Endothelial cell of umbilical vein (primary cell): ENCODE data around the gene DHTKD1. TPM values are rescaled to one million over a fixed set of nuclear protein-coding genes. Genes with fewer than 3 reads are reported as not detected.

Experiments
- BruUV-seq: library from RNA; stranded (reverse); fragments of 400-500 nt; replicated peaks from 2 replicates; lab custom pipeline; 2021; lab: Mats Ljungman, UMichigan
- CTCF ChIA-PET: fragments of 300-600, 350-600 bp; sonication (Branson Sonifier 250); formaldehyde crosslinking; loops from one replicate; lab custom pipeline; 2021; ENCODE audit warnings: antibody characterized with exemption, inconsistent platforms; lab: Charles Lee
- POLR2A ChIA-PET: fragments of 300-600, 350-600 bp; sonication (Branson Sonifier 250); formaldehyde crosslinking; loops from one replicate; lab custom pipeline; 2021; ENCODE audit warnings: antibody characterized with exemption, inconsistent platforms; lab: Charles Lee
- DNase-seq: peaks from one replicate; pipeline ENCODE4 v3.0.0-alpha.2; 2011; ENCODE audit warnings: low read depth, low spot score
- FAIRE-seq: peaks from 2 replicates; lab custom pipeline; 2011; peaks lifted over from hg19 to GRCh38; lab: Jason Lieb, UNC
- H2AFZ ChIP-seq: 2 replicates; pipeline ENCODE4 v1.6.0; 2012; ENCODE audit warnings: low read depth, low read length, control low read depth, inconsistent platforms
- H3K27ac ChIP-seq: 2 replicates; pipeline ENCODE4 v1.5.1; 2011; ENCODE audit warnings: low read depth, mild to moderate bottlenecking, control low read depth, low read length, moderate library complexity; ENCODE audit not compliant: insufficient read depth
- H3K27me3 ChIP-seq, 2 experiments: 2 replicates each; pipeline versions ENCODE4 v1.6.0 to v1.6.1; 2011; ENCODE audit warnings: low read length in 2 of 2, mixed read lengths in 1 of 2; ENCODE audit not compliant: control insufficient read depth in 2 of 2, insufficient read depth in 2 of 2
- H3K36me3 ChIP-seq, 2 experiments: 2 replicates in 1 of 2; 3 replicates in 1 of 2; pipeline ENCODE4 v1.5.1; 2011; ENCODE audit warnings: low read length in 2 of 2, mild to moderate bottlenecking in 1 of 2, moderate library complexity in 1 of 2; ENCODE audit not compliant: control insufficient read depth in 2 of 2, insufficient read depth in 2 of 2; ENCODE audit errors: extremely low read depth in 1 of 2
- H3K4me1 ChIP-seq: 3 replicates; pipeline ENCODE4 v1.5.1; 2011; ENCODE audit warnings: mild to moderate bottlenecking, low read length; ENCODE audit not compliant: control insufficient read depth, insufficient read depth; ENCODE audit errors: extremely low read depth
- H3K4me2 ChIP-seq: 2 replicates; pipeline ENCODE4 v1.6.1; 2011; ENCODE audit warnings: low read length, control low read depth, mixed read lengths; ENCODE audit not compliant: insufficient read depth
- H3K4me3 ChIP-seq, 3 experiments: fragments of 200-600 bp in 1 of 3; sonication (generic), shearing (Covaris generic) in 1 of 3; replicated peaks in 1 of 3; 2 replicates each; pipeline ENCODE4 v1.5.1; 2011 to 2016; ENCODE audit warnings: control low read depth in 3 of 3, low read length in 3 of 3, mild to moderate bottlenecking in 2 of 3, inconsistent platforms in 1 of 3, low read depth in 1 of 3, moderate library complexity in 1 of 3; ENCODE audit not compliant: insufficient read depth in 1 of 3
- H3K79me2 ChIP-seq: 2 replicates; pipeline ENCODE4 v1.6.0; 2012; ENCODE audit warnings: low read length, inconsistent platforms; ENCODE audit not compliant: control insufficient read depth, insufficient read depth
- H3K9ac ChIP-seq: replicated peaks from 2 replicates; pipeline ENCODE3; 2011; ENCODE audit warnings: low read length, control low read depth; ENCODE audit not compliant: insufficient read depth; ENCODE audit errors: extremely low read depth
- H3K9me1 ChIP-seq: replicated peaks from 3 replicates; pipeline ENCODE4 v1.6.0; 2011; ENCODE audit warnings: mild to moderate bottlenecking, low read length; ENCODE audit not compliant: control insufficient read depth, insufficient read depth; ENCODE audit errors: extremely low read depth
- H3K9me3 ChIP-seq: replicated peaks from 2 replicates; pipeline ENCODE4 v1.5.1; 2012; ENCODE audit warnings: low read length, inconsistent platforms; ENCODE audit not compliant: control insufficient read depth, insufficient read depth
- H4K20me1 ChIP-seq: replicated peaks from 2 replicates; pipeline ENCODE3; 2011; ENCODE audit warnings: mild to moderate bottlenecking, low read length; ENCODE audit not compliant: control insufficient read depth, insufficient read depth; ENCODE audit errors: extremely low read depth
- CTCF ChIP-seq, 2 donors: IDR thresholded peaks; 1 replicate in 1 of 2; 2 replicates in 1 of 2; pipeline ENCODE4 v1.5.1; 2011; ENCODE audit warnings: low read length in 2 of 2, mild to moderate bottlenecking in 2 of 2, moderate library complexity in 2 of 2, control low read depth in 1 of 2, inconsistent platforms in 1 of 2, low read depth in 1 of 2; ENCODE audit not compliant: insufficient read depth in 1 of 2; ENCODE audit errors: extremely low read depth in 1 of 2
- EZH2 ChIP-seq: IDR thresholded peaks from 2 replicates; pipeline ENCODE4 v1.6.1; 2012; ENCODE audit warnings: borderline replicate concordance, low read depth, mild to moderate bottlenecking, moderate library complexity, low read length, inconsistent platforms; ENCODE audit not compliant: severe bottlenecking
- FOS ChIP-seq: IDR thresholded peaks from 2 replicates; pipeline ENCODE4 v1.6.1; 2011; ENCODE audit warnings: mild to moderate bottlenecking, low read length, moderate library complexity, borderline replicate concordance; ENCODE audit not compliant: insufficient read depth
- GATA2 ChIP-seq: IDR thresholded peaks from 2 replicates; pipeline ENCODE4 v1.7.0; 2011; ENCODE audit warnings: low read depth, mild to moderate bottlenecking, moderate library complexity, mixed read lengths, low read length; ENCODE audit not compliant: insufficient read length, insufficient read depth
- JUN ChIP-seq: IDR thresholded peaks from 2 replicates; pipeline ENCODE4 v1.6.1; 2011; ENCODE audit warnings: borderline replicate concordance, low read depth; ENCODE audit not compliant: insufficient read length, insufficient read depth
- MAX ChIP-seq: IDR thresholded peaks from 2 replicates; pipeline ENCODE4 v1.6.1; 2011; ENCODE audit not compliant: insufficient read depth, insufficient read length
- MYC ChIP-seq: IDR thresholded peaks from one replicate; pipeline ENCODE4 v1.6.1; 2011; ENCODE audit warnings: mild to moderate bottlenecking, low read depth, low read length
- POLR2A ChIP-seq: IDR thresholded peaks from 2 replicates; pipeline ENCODE4 v1.6.1; 2012; ENCODE audit warnings: low read depth, mild to moderate bottlenecking, control low read depth, low read length
- POLR2AphosphoS5 ChIP-seq: IDR thresholded peaks from 2 replicates; pipeline ENCODE4 v1.6.1; 2012; ENCODE audit warnings: low read depth, mild to moderate bottlenecking, control low read depth, low read length, moderate library complexity; ENCODE audit not compliant: insufficient read depth
- dilution Hi-C: fragments of 300-500 bp; cut with MboI; formaldehyde crosslinking; loops from one replicate; pipeline ENCODE4 v1.15.0; 2019; ENCODE audit warnings: low sequenced_read_pairs; ENCODE audit not compliant: extremely low pct_ligation_motif_present
- intact Hi-C: fragments of 100-400 bp; cut with micrococcal nuclease; formaldehyde crosslinking; loops from one replicate; pipeline ENCODE4 v1.10.0; 2022
- polyA plus RNA-seq, 4 experiments: library from polyadenylated mRNA; depleted of rRNA in 3 of 4; stranded (reverse) in 3 of 4; unstranded in 1 of 4; fragments of >200 nt; gene quantifications; 2 replicates each; pipeline versions ENCODE4 v1.2.1 to v1.2.3, GENCODE V29; 2011 to 2012; ENCODE audit warnings: missing spikeins in 1 of 4
- total RNA-seq: library from RNA; stranded (reverse); gene quantifications from 2 replicates; pipeline ENCODE4 v1.2.3, GENCODE V29; 2021

The DHTKD1 gene
- total and polyA plus RNA-seq, 2 donors (not counting 3 experiments of a cell fraction or from before 2014, with no cell fraction given) = 15.3 to 22.9 TPM

GRCh38 chr10:12162927-12163326, 94.2 kb downstream of the DHTKD1 start:
- ChIA-PET POLR2A (no interaction called here), CTCF (interaction anchor here (0.7 to 1.4 kb wide), 2 partner anchors 9 to 682 kb away, joined by 3 to 6 read pairs; no protein-coding TSS in a partner anchor)
- Histone ChIP-seq H3K4me3 (no peak overlapping the region), H3K79me2 (no peaks in the 10 kb centered on the region), H2AFZ (no peak overlapping the region), H3K9ac (no peak overlapping the region), H3K9me1 (no peaks in the 10 kb centered on the region), H3K9me3 (no peaks in the 10 kb centered on the region), H4K20me1 (no peaks in the 10 kb centered on the region), H3K27ac (no peak overlapping the region), H3K4me2 (no peak overlapping the region), H3K27me3 (no peaks in the 10 kb centered on the region), H3K4me1 (no peaks in the 10 kb centered on the region), H3K36me3 (peaks cover 15 to 17% of the 10 kb centered on the region in 2 experiments)
- BruUV-seq = no TSS peak
- no peak for TF ChIP-seq MAX
- no peak for TF ChIP-seq POLR2A
- no peak for TF ChIP-seq EZH2
- no peak for TF ChIP-seq FOS
- TF ChIP-seq POLR2AphosphoS5 = no peak
- TF ChIP-seq MYC = no peak
- TF ChIP-seq CTCF (IDR thresholded peaks at IDR 0.05; ENCODE audit: extremely low read depth in 1 of 2, insufficient read depth in 1 of 2, low read depth in 1 of 2, low read length in 2 of 2) = no peak
- no peak for TF ChIP-seq GATA2
- no peak for TF ChIP-seq JUN
- DNase-seq = no peak
- FAIRE-seq = no peak
- dilution Hi-C loops = no loop called here
- intact Hi-C loops = no loop called here
